DOHH2 (cell line): ENCODE data around the gene PROK2.

Source experiments
- CTCF ChIP-seq: fragments of 200-600 bp; sonication (generic); IDR thresholded peaks from one replicate; pipeline ENCODE4 v1.5.1; 2014; ENCODE audit warnings: antibody characterized with exemption, mild to moderate bottlenecking, low read depth, low read length; ENCODE audit not compliant: poor library complexity, severe bottlenecking
- EZH2phosphoT487 ChIP-seq: fragments of 200-600 bp; sonication (generic); IDR thresholded peaks from 2 replicates; pipeline ENCODE4 v1.6.1; 2017; ENCODE audit warnings: borderline replicate concordance, mild to moderate bottlenecking, antibody characterized with exemption, low read length, moderate library complexity, mixed read lengths

- no peak for TF ChIP-seq CTCF
- TF ChIP-seq EZH2phosphoT487 = no peak
Observed at GRCh38 chr3:71778353-71778752, 6.6 kb downstream of the PROK2 start.
